HG03571 (cell line): ENCODE measurements around the gene WDFY4.

Experiments
- ATAC-seq: cut with Tn5 transposase; IDR thresholded peaks from one replicate; pipeline ENCODE4 v1.9.1; 2021; ENCODE audit not compliant: unreplicated experiment

The WDFY4 gene

GRCh38 chr10:48902096-48902495 is 217.4 kb downstream of the WDFY4 start:
- ATAC-seq: no peak

- no peak for ATAC-seq
Observed at GRCh38 chr10:48903151-48903550, 218.5 kb downstream of the WDFY4 start.

GRCh38 chr10:48904861-48905260 is 220.2 kb downstream of the WDFY4 start:
- no peak for ATAC-seq

- ATAC-seq: no peak
Observed at GRCh38 chr10:48905311-48905710, 220.6 kb downstream of the WDFY4 start.

GRCh38 chr10:48906841-48907240 is 222.2 kb downstream of the WDFY4 start:
- ATAC-seq: no peak

GRCh38 chr10:48907730-48908129 is 223.1 kb downstream of the WDFY4 start:
- ATAC-seq: no peak

GRCh38 chr10:48910548-48910947 is 225.9 kb downstream of the WDFY4 start:
- ATAC-seq: no peak

- no peak for ATAC-seq
Observed at GRCh38 chr10:48913674-48914073, 229.0 kb downstream of the WDFY4 start.

GRCh38 chr10:48923748-48924147 is 239.1 kb downstream of the WDFY4 start:
- ATAC-seq: no peak

GRCh38 chr10:48924988-48925387 is 240.3 kb downstream of the WDFY4 start:
- no peak for ATAC-seq

GRCh38 chr10:48926255-48926654 is 241.6 kb downstream of the WDFY4 start:
- ATAC-seq: no peak

- ATAC-seq: no peak
Observed at GRCh38 chr10:48926764-48927540, 242.3 kb downstream of the WDFY4 start.

- ATAC-seq: no peak
Observed at GRCh38 chr10:48929413-48929990, 244.8 kb downstream of the WDFY4 start.

- ATAC-seq: no peak
Observed at GRCh38 chr10:48931188-48931587, 246.5 kb downstream of the WDFY4 start.

- ATAC-seq: no peak
Observed at GRCh38 chr10:48932831-48933664, 248.4 kb downstream of the WDFY4 start.

- ATAC-seq: no peak
Observed at GRCh38 chr10:48934672-48935501, 250.2 kb downstream of the WDFY4 start.

- no peak for ATAC-seq
Observed at GRCh38 chr10:48935577-48935976, 250.9 kb downstream of the WDFY4 start.

GRCh38 chr10:48937796-48938195 is 253.1 kb downstream of the WDFY4 start:
- no peak for ATAC-seq

- no peak for ATAC-seq
Observed at GRCh38 chr10:48938281-48938680, 253.6 kb downstream of the WDFY4 start.

- no peak for ATAC-seq
Observed at GRCh38 chr10:48938990-48939536, 254.4 kb downstream of the WDFY4 start.
